D341Med (cell line): ENCODE data around the gene GPR153.

Source experiments
- DNase-seq: peaks from one replicate; pipeline ENCODE4 v3.0.0; 2012; ENCODE audit warnings: low spot score

Gene GPR153

GRCh38 chr1:6286266-6286665, 25.4 kb upstream of the GPR153 start:
- no peak for DNase-seq

- no peak for DNase-seq
Observed at GRCh38 chr1:6285336-6285735, 24.4 kb upstream of the GPR153 start.

- DNase-seq = no peak
Observed at GRCh38 chr1:6282577-6283270, 21.8 kb upstream of the GPR153 start.

DNA sequence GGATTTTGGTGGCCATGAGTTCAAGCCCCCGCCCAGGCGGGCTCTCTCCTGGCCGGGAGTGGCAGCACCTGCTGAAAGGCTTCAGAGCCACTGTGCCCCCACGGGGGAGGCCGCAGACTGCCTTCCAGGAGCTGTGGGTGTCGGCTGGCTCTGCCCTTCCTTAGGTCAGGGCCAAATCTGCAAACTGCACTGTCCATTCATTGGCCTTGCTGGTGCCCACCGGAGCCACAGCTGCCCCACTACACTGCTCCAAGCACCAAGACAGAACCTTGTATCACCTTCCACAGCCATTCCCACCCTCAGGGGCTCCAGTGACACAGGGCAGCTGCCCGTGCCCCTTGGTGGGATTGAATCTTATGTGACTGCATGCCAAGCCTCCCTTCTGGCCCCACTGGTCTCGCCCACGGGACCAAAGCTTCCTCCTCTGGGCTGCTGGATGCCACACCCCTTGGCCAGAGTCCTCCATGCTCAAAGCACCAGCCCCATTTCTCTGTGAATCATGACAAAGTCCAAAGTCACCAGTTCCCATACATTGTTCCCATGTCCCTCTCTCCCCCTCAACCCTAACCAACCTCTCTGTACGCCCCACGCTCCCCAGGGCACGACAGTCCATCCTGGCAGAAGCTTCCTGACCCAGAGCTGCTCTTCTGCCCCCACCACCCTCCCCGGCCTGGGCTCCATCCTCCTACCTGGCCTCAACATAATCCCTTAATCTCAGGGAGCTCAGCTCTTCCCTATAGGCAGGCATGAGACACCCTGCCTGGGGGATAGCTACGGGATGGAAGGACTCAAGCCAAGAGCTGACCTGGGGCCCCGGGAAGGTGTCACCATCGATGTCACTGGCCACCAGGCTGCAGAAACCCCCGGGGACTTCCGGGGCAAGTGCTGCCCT, 20.9 kb upstream of the GPR153 start:
- no peak for DNase-seq

DNA sequence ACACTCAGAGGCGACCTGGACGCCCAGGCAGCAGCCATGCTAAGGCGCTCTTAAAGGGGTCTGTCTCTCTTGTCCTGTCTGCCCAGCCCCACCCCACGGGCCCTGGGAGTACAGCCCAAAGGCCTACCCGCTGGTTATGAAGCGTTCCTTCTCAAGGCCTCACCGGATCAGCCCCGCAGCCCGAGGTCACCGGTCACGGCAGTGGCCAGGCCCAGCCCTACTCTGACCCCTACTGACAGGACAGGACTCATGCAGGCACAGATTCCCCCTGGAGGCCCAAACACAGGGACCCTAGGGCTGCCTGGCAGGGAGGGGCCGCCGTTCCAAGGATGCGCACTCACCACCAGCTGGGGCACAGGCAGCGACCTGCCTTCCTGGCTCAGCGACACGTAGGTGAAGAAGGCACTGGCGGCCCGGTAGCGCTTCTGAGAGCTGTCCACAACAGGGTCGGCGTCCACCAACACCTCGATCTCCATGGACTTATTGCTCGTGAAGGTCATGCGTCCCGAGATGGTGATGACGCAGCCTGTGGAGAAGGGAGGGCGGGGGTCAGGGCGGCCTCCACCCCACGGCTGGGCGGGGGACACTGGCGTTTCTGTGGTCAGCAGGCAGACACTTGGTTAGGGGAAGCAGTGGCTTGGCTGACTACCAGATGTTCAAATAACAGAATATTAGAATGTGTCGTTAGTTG, 20.0 kb upstream of the GPR153 start:
- DNase-seq = no peak

- no peak for DNase-seq
Observed at GRCh38 chr1:6279613-6280383, 18.9 kb upstream of the GPR153 start.

DNA sequence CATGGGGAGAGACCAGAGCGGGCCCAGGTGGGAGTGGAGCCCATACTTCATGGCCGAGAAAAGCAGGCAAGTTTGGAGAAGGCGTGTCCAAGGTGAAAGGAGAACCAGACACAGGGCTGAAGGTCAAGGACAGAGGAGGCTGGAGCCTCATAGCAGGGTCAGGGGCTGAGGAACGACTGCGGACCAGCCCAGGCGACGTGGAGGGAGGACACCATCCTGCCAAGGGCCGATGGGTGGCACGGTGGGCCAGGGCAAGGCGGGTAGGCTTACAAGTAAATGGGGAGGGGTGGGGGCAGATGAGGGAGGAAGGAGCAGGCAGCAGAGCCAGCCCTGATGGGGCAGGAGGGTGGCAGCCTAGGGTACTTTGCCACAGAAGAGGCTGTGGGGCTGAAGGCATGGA, 18.2 kb upstream of the GPR153 start:
- no peak for DNase-seq

DNA sequence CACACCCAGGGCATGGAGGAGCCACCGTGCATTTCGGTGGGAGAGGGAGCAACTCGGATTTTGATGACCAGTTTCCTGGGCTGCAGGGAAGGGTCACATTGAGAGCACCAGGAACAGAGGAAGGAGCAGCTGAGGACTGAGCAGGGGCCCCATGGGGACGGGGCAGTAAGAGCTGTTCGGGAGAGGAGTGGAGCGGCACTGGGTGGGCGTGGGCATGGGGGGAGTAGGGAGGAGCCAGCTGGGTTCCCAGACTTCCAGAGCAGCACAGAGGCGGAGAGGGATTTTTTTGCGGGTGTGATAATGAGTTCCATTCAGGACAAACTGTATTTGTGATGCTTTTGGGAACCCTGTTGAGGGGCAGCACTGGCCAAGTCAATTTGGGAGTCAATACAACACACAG, 17.4 kb upstream of the GPR153 start:
- DNase-seq = no peak

- no peak for DNase-seq
Observed at GRCh38 chr1:6276811-6277555, 16.1 kb upstream of the GPR153 start.

DNA sequence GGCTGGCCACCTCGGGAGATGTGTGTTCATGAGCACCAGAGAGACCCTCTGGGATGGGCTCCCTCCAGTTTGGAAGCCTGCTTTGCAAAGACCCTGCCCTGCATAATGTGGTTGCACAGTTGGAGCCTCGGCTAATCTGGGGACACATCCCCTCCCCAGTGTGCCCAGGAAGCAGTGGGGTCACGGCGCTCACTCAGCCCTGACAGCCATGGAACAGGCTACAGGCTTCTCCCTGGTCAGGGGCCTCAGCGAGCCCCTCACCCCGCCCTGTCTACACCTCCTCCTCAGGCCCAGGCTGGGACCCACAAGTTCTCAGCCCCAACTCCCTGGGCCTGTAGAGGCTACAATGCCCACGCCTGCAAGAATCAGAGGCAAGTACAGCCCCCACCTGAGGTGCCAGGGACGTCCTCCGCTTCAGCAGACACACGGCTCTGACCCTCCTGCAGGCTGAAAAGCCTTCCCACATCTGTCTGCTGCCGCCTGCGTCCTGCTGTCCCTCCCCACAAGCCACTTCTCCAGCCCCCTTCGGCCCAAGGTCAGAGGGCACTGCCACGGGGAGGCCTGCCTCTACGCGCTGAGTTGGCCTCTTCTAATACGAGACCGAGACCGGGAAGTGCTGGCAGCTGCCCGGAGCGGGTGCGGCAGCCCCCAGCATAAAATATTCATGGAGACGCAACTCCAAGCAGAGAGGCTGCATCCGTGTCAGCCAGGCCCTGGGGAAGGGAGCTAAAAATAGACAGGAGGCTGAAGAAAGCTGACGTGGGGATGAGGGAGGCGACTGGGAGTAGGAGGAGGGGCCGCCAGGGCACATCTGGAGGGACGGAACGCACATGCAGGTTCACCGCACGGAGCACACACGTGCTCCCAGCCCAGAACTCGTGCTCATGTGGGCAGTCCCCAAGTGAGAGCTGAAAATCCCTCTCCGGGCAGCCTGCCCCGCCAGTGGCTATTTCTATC, 15.2 kb upstream of the GPR153 start:
- no peak for DNase-seq

DNA sequence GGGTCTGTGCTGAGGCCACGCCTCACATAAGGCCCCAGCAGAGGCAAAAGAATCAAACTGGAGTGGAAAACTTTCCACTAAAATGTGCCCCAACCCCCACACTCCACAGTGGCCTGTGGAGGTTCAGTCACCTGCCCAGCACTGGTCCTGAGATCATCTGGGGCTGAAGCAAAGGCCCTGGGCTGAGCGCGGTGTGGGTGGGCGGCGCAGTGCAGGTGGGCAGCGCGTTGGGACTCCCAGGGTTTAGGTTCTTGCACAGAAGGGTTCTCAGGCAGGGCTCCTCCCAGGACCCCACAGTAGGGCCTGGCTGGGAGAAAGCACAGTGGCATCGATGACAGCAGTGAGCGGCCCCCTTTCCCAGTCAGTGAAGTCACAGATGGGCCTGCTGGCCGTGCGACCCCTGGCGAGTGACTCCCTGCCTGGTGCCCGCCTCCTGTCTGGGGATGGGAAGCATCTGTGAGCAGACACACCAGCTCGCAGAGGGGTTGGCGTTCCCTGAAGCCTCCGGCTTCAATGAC, 13.8 kb upstream of the GPR153 start:
- no peak for DNase-seq

DNA sequence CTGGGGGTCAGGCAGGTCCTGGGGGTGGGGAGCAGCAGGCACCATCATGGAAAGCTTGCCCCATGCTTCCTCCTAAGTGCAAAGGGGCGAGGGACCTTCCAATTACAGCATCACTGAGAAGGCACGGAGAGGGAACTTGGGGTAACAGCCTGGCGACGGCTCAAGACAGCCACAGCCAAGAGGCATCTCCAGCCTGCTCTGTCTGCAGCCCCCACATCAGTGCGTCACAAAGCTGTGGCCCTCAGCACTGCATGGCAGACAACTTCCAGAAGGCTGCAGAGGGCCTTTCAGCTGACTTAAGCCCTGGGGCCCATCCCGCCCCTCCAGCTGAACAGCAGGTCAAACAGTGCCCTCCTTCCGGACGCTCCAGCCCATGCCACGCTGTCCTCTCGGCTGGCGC, 13.2 kb upstream of the GPR153 start:
- DNase-seq = no peak

DNA sequence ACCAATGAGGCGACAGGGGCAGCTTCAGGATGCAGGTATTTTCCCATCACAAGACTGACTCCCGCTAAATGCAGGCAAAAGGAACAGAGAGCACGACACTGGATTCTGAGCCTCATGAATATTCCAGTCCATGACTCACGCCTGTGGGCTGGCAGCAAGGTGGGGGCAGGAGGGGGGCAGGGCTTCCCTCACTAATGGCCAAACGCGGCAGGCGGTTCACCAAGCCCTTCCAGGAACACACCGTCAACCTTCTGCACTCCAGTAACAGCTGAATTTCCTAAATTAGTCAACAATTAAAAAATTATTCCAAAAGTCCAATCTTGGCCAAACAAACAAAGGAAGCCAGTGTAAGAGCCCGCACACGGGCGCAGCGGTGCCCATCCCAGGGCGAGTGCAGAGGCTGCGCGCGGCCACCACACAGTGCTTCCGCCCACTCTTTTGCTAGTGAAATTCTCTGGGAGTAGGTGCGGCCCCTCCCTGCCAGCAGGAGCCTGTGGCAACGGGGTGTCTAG, 12.5 kb upstream of the GPR153 start:
- DNase-seq = no peak

GRCh38 chr1:6272868-6273267, 12.0 kb upstream of the GPR153 start:
- no peak for DNase-seq

DNA sequence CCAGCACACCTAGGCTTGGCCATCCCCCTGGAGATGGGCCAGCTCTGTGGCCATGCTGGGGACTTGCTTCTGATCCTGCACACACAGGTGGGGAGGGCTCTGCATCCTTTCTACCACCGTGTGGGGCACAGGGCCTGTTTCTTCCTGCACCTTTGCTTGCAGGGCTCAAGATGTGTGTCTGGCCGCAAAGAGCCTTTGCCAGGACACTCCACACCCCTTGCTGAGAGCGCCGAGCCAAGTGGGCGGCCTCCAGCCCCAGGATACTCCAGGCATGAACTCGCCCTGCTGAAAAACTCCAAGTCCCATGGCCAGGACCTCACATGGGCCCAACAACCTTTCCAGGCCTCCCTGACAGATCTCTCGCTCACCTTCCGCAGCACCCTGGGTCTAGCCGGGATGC, 11.6 kb upstream of the GPR153 start:
- DNase-seq = no peak

DNA sequence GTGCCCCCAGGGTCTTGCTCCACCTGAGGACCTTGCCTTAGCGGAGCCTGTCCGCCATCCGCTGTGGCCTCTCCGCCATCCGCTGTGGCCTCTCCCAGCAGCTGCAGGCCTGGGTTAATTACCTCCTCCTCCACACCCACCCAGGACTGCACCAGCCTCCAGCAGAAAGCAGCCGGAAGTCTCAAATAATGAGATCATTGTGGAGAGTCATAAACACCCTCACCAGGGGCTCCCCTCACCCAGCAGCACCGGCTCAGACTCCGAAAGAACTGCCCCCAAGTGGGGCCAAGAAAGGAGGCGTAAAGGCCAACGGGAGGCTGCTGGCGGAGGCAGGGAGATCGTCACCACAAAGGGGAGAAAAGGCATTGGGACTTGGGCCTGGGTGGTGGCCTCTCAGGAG, 10.7 kb upstream of the GPR153 start:
- no peak for DNase-seq

- no peak for DNase-seq
Observed at GRCh38 chr1:6271006-6271405, 10.1 kb upstream of the GPR153 start.

- DNase-seq = no peak
Observed at GRCh38 chr1:6270401-6270800, 9.5 kb upstream of the GPR153 start.

DNA sequence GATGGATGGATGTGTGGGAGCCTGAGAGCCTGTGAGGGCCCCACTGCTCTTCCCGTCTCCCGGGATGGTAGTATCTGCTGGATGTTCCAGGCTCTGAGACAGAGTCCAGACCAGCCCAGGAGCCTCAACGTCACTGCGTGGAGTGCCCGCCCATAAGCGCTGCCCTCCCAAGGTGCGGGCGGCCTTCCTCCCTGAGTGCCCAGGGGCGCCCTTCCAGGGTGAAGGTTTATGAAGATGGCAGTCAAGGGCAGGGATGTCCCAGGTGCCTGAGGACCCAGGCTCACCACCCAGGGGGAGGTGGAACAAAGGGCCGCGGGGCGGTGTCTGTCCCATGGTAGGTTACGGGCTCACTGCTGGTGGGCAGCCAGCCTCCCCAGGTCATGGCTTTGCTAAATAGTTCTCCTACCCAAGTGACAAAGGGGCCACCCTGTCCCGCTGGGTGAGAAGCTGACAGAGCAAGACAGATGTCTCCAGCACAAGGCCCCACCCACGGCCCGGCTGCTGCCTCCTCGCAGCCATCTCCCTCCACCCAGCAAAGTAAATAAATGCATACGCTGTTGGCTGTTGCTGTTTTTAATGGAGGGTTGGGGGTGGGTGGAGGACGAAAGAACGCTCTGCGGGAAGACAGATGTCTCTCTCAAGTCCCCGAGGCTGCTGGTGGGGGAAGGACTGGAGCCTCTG, 9.0 kb upstream of the GPR153 start:
- no peak for DNase-seq
